ENCODE measurements around the gene SCGB1C1. TPM values are rescaled to one million over a fixed set of nuclear protein-coding genes. Genes with fewer than 3 reads are reported as not detected.
A peak's percentile ranks its signal among the peaks of the same experiment; 100 is the strongest.

The SCGB1C1 gene
- total RNA-seq, 2 experiments from 2014 or later: not detected

GRCh38 chr11:206002-206384 is 13.1 kb downstream of the SCGB1C1 start:
- Mint-ChIP-seq H3K27me3 (no peaks in the 10 kb centered on the region), H3K4me3 (peak overlapping the region; percentile 96), H3K4me1 (ENCODE audit: low read depth) (peaks cover 62% of the 10 kb centered on the region), H3K36me3 (ENCODE audit: low read depth) (peaks cover 53% of the 10 kb centered on the region), H3K9me3 (no peaks in the 10 kb centered on the region), H3K27ac (peak overlapping the region; percentile 99)
- intact Hi-C loops (cut with micrococcal nuclease): no loop called here
- ATAC-seq (no peak), DNase-seq (no peak)
- no peak for TF ChIP-seq CTCF (IDR thresholded peaks at IDR 0.05)
- ChIA-PET CTCF (interaction anchor here (1.6 to 3.3 kb wide), 3 partner anchors 45 to 243 kb away, joined by 5 to 16 read pairs (median 5); partner anchors contain the start of gene PTDSS2), POLR2A (interaction anchor here (1.6 to 5.9 kb wide), 4 partner anchors 9 to 81 kb away, joined by 7 to 43 read pairs (median 12); partner anchors contain the start of genes PSMD13 and SIRT3)

GRCh38 chr11:206526-207207 is 13.8 kb downstream of the SCGB1C1 start:
- Mint-ChIP-seq H3K4me1 (ENCODE audit: low read depth) (peaks cover 61% of the 10 kb centered on the region), H3K27me3 (no peaks in the 10 kb centered on the region), H3K9me3 (no peaks in the 10 kb centered on the region), H3K4me3 (peak overlapping the region; percentile 96), H3K27ac (peak overlapping the region; percentile 99), H3K36me3 (ENCODE audit: low read depth) (peaks cover 55% of the 10 kb centered on the region)
- CTCF ChIA-PET: interaction anchor here (1.0 to 3.3 kb wide), 7 partner anchors 31 to 243 kb away, joined by 3 to 16 read pairs (median 5); partner anchors contain the start of genes PSMD13 and PTDSS2
- POLR2A ChIA-PET: interaction anchor here (0.7 to 5.9 kb wide), 11 partner anchors 10 to 489 kb away, joined by 3 to 43 read pairs (median 4); partner anchors contain the start of genes DEAF1, PSMD13, SIRT3 and TMEM80
- intact Hi-C loops (cut with micrococcal nuclease): loop anchor here (1.0 kb wide), 1 partner anchor 30 kb away; the partner anchor contains the start of genes PSMD13 and SIRT3
- ATAC-seq (no peak), DNase-seq (peak; percentile 23)
- no peak for TF ChIP-seq CTCF (IDR thresholded peaks at IDR 0.05)

GRCh38 chr11:207208-207862 is 14.5 kb downstream of the SCGB1C1 start, which contains the start of the genes BET1L and RIC8A:
TSS of gene BET1L (minus strand) at chr11:207399. CDS start at chr11:207321, 78 bp downstream.
TSS of gene RIC8A (plus strand) at chr11:207708. CDS start at chr11:208855, 1,147 bp downstream.
- TF ChIP-seq CTCF (IDR thresholded peaks at IDR 0.05): no peak
- peak; percentile 85 for ATAC-seq
- Mint-ChIP-seq H3K27ac (peak within 1 kb of the TSS; percentile 99), H3K4me1 (ENCODE audit: low read depth) (peaks cover 55% of the 10 kb centered on the region), H3K4me3 (peak within 1 kb of the TSS; percentile 96), H3K36me3 (ENCODE audit: low read depth) (peaks cover 59% of the 10 kb centered on the region), H3K27me3 (no peaks in the 10 kb centered on the region), H3K9me3 (no peaks in the 10 kb centered on the region)
- ChIA-PET POLR2A (interaction anchor here (0.7 to 5.9 kb wide), 12 partner anchors 10 to 488 kb away, joined by 3 to 43 read pairs (median 4); partner anchors contain the start of genes DEAF1, PGGHG, PSMD13 and SIRT3), CTCF (interaction anchor here (1.0 to 3.3 kb wide), 7 partner anchors 30 to 242 kb away, joined by 3 to 16 read pairs (median 5); partner anchors contain the start of genes PSMD13 and PTDSS2)
- intact Hi-C loops (cut with micrococcal nuclease): loop anchor here (1.0 kb wide), 1 partner anchor 29 kb away; the partner anchor contains the start of genes PSMD13 and SIRT3
- DNase-seq: peak; percentile 99

GRCh38 chr11:207863-208180 is 14.9 kb downstream of the SCGB1C1 start:
- peaks cover 57% of the 10 kb centered on the region for H3K36me3 Mint-ChIP-seq (ENCODE audit: low read depth)

More at GRCh38 chr11:207863-208180, 14.9 kb downstream of the SCGB1C1 start:
- ChIA-PET POLR2A (interaction anchor here (0.7 to 5.9 kb wide), 13 partner anchors 10 to 488 kb away, joined by 3 to 43 read pairs (median 4); partner anchors contain the start of genes DEAF1, PGGHG, PSMD13 and SIRT3), CTCF (interaction anchor here (1.0 to 3.3 kb wide), 7 partner anchors 28 to 205 kb away, joined by 3 to 16 read pairs (median 5); partner anchors contain the start of genes PSMD13 and SIRT3)
- no peak for DNase-seq
- Mint-ChIP-seq H3K9me3 (no peaks in the 10 kb centered on the region), H3K27me3 (no peaks in the 10 kb centered on the region), H3K4me1 (ENCODE audit: low read depth) (peaks cover 51% of the 10 kb centered on the region), H3K4me3 (peak overlapping the region; percentile 96), H3K27ac (peak overlapping the region; percentile 99)
- intact Hi-C loops (cut with micrococcal nuclease): loop anchor here (1.0 kb wide), 1 partner anchor 28 kb away; the partner anchor contains the start of genes PSMD13 and SIRT3
- ATAC-seq: peak; percentile 13
- TF ChIP-seq CTCF (IDR thresholded peaks at IDR 0.05): no peak
